ENCODE data around the gene FHAD1.

FHAD1 gene

GRCh38 chr1:15246960-15247614 is at the start of gene FHAD1:
Gene FHAD1, plus strand, starts transcription at chr1:15247223. Its CDS starts 4,562 bp downstream, at chr1:15251785.
- no peak for DNase-seq (ENCODE audit: low spot score)

DNA sequence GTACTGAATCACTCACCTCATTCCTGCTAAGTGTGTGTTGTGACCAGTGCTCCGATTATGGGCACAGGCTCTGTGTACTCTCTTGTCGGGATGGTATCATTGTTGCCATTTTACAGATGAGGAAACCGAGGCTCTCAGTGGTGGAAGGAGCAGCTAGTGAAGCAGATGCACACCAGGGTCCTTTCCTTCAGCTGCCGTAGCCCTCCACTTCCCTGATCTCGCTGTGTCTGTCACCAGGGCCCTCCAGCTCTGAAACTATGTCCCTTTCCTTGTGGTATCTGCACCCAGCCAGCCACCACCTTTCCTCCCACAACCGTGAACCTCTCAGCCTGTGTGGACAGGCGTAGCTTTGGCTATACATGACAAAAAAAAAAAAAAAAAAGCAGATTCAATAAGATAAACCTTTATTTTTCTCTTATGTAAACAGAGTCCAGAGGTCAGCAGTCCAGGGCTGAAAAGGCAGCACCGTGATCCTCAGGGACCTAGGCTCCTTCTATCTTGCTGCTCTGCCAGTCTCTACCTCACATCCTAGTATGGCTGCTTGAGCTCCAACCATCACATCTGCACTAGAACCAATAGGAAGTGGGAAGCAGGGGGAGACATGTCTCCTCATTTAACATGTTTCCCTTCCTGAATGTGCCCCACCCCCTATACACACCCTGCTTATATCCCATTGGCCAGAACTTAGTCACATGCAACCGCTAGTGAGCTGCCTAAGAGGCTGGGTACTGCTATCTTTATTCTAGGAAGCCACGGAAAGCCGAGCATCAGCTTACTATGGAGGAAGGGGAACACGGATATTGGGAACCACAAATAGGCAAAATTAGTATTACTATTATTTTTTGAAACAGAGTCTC is 49.2 kb upstream of the FHAD1 start:
- no peak for DNase-seq (ENCODE audit: low spot score)

DNA sequence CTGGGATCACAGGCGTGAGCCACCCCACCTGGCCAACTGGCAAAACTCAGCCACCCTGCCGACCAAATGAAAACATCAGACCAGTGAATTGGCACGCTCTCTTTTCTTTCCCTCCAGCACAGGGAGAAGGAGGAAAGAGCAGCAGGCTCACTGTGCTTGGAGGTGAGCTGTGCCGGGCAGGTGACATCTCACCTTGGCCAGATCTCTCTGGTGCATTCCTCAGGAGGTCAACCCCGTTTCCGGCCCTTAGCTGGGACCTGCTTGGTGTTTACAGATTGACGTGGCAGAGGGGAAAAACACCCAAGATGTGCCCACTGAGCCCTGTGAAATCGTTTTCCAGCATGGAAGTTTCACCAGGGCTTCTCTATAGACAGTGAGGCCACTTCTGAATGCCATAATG is 48.3 kb upstream of the FHAD1 start:
- no peak for DNase-seq (ENCODE audit: low spot score)

DNA sequence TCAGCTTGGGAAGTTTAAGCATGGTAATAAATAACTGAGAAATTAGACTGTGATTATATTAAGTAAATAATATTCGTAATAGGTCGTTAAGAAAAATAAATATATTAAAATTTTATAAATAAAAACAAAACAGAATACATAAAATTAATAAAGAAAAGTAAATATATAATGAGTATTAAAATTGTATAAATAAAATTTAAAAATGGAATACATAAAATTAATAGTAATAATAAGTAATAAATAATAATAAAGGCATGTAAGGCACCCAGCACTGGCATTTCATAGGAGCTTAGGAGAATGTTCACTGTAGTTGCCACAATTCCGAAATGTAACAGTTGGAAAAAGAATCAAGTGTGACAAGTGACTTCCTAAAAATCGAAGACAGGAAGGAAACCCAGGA is 45.8 kb upstream of the FHAD1 start:
- no peak for DNase-seq (ENCODE audit: low spot score)

GRCh38 chr1:15201849-15202551 is 45.0 kb upstream of the FHAD1 start:
- DNase-seq (ENCODE audit: low spot score): no peak

DNA sequence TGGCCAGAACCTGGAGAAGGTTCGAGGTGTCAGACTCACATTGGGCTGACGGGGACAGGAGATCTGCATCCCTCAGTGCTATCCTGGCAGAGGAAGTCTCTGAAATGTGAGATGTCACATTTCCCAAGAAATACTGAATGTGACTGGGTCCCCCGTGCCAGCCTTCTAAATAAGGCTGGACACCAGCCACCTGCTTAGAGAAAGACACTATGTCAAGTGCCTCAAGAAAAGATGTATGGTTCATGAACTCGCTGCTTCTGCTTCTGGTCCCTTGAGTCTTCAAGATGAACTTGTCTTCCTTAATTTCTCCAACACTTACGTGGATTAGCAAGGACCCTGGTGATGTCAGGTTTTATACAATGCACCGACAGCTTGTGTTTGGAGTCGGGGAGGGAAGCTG is 42.1 kb upstream of the FHAD1 start:
- DNase-seq (ENCODE audit: low spot score): no peak

DNA sequence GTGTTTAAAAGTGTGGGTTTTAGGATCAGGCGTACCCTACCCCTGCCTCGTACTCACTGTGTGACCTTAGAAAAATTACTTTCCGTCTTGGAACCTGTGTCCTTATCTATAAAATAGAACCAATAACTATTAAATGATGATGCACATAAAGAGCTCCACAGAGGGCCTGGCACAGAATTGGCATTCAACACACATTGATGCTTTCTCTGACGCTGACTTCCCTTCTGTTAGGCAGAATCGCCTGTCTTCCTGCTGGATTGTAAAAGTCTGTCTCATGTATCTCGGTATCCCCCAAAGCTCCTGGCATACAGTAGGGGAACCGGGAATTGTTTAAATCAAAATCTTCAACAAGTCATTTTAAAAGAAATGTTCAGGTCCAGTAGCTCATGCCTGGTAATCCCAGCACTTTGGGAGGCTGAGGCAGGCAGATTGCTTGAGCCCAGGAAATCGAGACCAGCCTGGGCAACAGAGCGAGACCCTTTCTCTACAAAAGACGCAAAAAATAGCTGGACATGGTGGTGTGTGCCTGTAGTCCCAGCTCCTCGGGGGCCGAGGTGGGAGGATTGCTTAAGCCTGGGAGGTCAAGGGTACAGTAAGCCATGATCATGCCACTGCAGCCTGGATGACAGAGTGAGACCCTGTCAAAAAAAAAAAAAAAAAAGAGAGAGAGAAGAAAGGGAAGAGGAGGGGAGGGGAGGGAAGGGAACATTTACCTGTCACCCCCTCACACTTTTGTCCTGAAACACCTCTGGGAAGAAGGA is 41.3 kb upstream of the FHAD1 start:
- DNase-seq (ENCODE audit: low spot score): no peak

DNA sequence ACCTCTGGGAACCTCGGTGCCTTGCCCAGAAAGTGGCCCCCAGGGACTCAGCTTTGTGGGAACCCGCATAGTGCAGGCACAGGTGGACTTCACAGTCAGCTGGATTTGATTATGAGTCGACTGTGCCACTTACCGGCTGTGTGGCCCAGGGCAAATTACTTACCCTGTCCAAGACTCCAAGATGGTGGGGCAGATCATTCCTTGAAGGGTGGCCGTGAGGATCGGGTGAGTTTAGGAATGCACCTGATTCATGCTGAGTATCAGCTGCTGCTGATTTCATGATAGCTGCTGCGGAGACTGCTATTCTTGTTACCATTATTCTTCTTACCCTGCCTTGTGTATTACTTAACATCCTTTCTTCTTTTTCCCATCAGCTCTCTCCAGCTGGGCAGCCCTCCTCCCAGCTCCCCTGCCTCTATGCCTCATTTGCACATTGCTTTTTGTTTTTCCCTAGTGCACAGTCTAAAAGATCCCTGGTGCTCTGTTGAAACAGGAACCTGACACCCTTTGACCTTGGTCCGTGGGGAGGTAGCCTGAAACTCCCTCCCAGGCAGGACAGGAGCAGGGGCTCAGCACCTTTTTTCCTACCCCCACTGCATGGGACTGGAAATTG is 40.5 kb upstream of the FHAD1 start:
- DNase-seq (ENCODE audit: low spot score): no peak

DNA sequence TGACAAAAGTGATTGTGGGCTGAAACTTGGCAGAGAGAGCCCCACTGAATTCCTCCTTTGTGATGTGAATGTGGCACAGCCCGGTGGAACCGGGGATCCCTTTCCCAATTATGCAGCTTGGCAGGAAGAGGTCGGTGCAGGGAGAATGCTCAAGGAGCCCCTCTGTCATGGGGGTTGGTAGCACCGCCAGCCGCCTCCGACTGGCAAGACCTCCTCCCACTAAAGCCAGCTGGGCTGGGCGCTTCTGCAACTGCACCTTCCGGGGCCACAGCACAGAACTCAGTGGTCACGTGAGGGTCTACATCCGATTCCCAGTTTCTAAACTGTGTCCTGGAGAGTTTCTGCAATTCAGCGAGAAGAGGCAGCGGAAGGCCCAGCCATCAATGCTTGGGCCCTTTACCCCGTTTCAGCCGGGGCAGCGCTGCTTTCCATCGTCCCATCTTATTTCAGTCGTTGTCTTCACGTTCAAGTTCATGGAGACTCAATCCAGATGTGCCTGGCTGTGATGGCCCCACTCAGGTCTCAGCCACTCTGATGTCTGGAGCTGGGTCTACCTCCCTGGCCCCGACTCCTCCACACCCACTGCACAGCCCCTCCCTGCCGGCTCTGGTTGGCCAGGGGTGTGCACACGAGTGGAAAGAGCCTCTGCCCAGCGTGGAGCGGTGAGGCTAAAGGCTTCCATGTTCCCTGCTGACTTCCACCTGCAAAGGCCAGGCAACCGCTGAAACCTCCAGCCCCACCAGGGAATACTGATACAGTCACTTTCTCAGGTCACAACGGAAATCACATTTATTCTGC is 39.8 kb upstream of the FHAD1 start:
- DNase-seq (ENCODE audit: low spot score): peak; percentile 46

- no peak for DNase-seq (ENCODE audit: low spot score)
These were observed 39.1 kb upstream of the FHAD1 start for GRCh38 chr1:15207829-15208429.

DNA sequence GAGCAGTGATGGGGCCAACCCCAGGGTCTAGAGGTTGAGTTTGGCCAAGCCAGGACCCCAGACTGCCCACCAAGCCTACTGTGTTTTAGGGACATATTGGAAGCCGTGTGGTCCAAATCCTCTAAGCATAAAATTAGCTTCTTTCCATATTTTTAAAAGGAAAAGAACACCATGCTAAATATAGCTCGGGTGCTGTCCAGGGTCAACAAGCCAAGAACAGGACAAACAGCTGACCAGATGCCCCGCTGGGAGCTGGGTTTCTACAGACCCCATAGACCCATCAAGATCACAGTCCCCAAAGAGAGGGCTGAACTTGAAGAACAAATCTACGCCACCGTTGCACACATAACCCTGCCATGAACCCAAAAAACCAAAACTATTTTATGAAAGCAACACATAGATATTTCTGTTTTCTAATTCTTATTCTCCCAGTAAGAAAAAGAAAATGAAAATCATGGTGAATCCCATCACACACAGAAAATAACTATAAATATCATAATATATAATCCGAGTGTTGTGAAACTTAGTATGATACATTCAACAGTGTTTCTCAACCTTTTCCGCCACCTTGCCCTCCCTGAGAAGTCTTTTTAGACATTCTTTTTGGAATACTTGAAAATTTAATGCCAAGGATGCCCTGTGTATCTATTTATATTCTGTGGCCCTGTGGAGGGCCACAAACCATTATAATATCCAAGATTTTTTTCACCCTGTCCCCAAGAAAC is 36.2 kb upstream of the FHAD1 start:
- DNase-seq (ENCODE audit: low spot score): no peak

- no peak for DNase-seq (ENCODE audit: low spot score)
These were observed 35.6 kb upstream of the FHAD1 start for GRCh38 chr1:15211424-15211823.

- no peak for DNase-seq (ENCODE audit: low spot score)
These were observed 34.6 kb upstream of the FHAD1 start for GRCh38 chr1:15212216-15212953.

DNA sequence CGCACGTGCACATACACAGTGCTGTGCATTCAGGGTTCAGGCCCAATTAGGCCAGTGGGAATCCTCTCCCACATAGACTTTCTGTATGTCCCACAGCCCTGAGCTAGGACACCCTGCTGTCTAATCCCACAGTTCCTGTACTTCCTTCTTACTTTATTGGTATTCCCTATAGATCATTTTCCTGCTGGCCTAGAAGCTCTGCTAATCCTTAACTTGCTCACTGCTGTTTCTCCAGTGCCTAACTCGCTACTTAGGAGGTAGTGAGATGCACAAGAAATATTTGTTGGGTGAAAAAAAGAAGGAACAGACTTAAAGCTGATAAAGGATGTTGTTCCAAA is 34.1 kb upstream of the FHAD1 start:
- DNase-seq (ENCODE audit: low spot score): no peak

GRCh38 chr1:15213341-15213821 is 33.6 kb upstream of the FHAD1 start:
- DNase-seq (ENCODE audit: low spot score): no peak

DNA sequence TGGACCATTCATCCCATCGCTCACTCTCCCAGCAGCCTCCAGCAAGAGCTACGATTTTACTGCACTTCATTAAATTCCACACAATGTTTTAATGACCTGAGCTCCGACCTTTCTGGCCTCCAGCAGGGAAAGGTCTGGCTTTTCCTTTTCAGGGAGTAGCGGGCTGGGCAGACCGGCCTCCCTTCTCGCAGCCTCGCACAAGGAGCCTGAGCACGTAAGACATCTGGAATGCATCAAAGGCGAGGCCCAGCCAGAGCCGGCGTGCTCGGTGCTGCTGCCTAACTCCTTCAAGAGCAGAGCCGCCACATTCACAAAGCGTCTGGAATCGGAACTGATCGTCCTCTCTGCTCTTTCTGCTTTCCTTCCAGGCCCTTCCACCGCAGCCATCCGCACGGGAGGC is 32.5 kb upstream of the FHAD1 start:
- no peak for DNase-seq (ENCODE audit: low spot score)

GRCh38 chr1:15215116-15215515 is 31.9 kb upstream of the FHAD1 start:
- DNase-seq (ENCODE audit: low spot score): no peak

DNA sequence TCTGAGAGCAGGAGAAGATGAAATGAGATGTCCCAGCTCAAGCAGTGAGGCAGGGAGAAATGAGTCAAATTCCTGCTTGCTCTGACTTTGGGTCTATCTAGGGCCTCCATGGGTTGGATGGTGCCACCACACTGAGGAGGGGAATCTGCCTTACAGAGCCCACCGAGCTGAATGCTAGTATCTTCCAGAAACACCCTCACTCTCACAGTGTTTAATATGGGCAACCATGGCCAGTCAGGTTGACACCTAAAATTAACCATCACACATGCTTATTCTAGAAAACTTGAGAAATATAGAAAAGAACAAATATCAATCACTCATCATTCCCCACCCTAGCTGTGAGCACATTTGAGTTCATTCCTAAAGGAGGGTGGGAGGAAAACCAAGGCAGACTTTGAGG is 29.4 kb upstream of the FHAD1 start:
- no peak for DNase-seq (ENCODE audit: low spot score)
